K562 (cell line): ENCODE data around the gene CTDSPL2. TPM values are rescaled to one million over a fixed set of nuclear protein-coding genes. Genes with fewer than 3 reads are reported as not detected.

Source experiments
- BRD9 ChIP-seq: fragments of 450-650 bp; IDR thresholded peaks from 2 replicates; pipeline ENCODE4 v1.6.1; 2018; ENCODE audit warnings: low read depth; ENCODE audit not compliant: partially characterized antibody
- E2F1 ChIP-seq: sonication (generic); formaldehyde crosslinking; IDR thresholded peaks from 2 replicates; pipeline ENCODE4 v1.8.1; 2023; ENCODE audit warnings: mild to moderate bottlenecking, missing genetic modification reagents, moderate library complexity
- ETS1 ChIP-seq: conservative IDR thresholded peaks from 2 replicates; pipeline ENCODE4 v1.6.1; 2011; ENCODE audit warnings: low read depth, mild to moderate bottlenecking, low read length; ENCODE audit not compliant: control insufficient read depth
- FOXK1 ChIP-seq: sonication (generic); formaldehyde crosslinking; IDR thresholded peaks from 2 replicates; pipeline ENCODE4 v1.8.0; 2022; ENCODE audit warnings: missing genetic modification reagents, mild to moderate bottlenecking, borderline replicate concordance
- HMBOX1 ChIP-seq: sonication (generic); IDR thresholded peaks from 2 replicates; pipeline ENCODE4 v1.6.1; 2016
- JUN ChIP-seq, 2 experiments: sonication (generic) in 1 of 2; formaldehyde crosslinking in 1 of 2; IDR thresholded peaks; 2 replicates each; pipeline versions ENCODE4 v1.6.1 to v1.8.0; 2012 to 2022; ENCODE audit warnings: borderline replicate concordance in 2 of 2, mild to moderate bottlenecking in 2 of 2, improper control_type of control experiment in 1 of 2, low read depth in 1 of 2, low read length in 1 of 2, missing genetic modification reagents in 1 of 2
- KDM2B ChIP-seq: fragments of 250-450 bp; sonication (Bioruptor Pico); IDR thresholded peaks from 2 replicates; pipeline ENCODE4 v1.8.0; 2021; ENCODE audit warnings: mild to moderate bottlenecking, moderate library complexity
- MNT ChIP-seq, 2 experiments: fragments of 450-650 bp; conservative IDR thresholded peaks; 2 replicates each; pipeline ENCODE4 v1.6.1; 2017; ENCODE audit warnings: mild to moderate bottlenecking in 2 of 2, moderate library complexity in 2 of 2
- PML ChIP-seq: IDR thresholded peaks from 2 replicates; pipeline ENCODE4 v1.6.1; 2012; ENCODE audit warnings: low read length, inconsistent platforms
- POLR2A ChIP-seq: fragments of 450-650 bp; conservative IDR thresholded peaks from 2 replicates; pipeline ENCODE4 v1.6.1; 2016
- POLR2AphosphoS5 ChIP-seq: IDR thresholded peaks from 2 replicates; pipeline ENCODE4 v1.6.1; 2011; ENCODE audit warnings: mild to moderate bottlenecking, low read depth, low read length, moderate library complexity; ENCODE audit not compliant: control insufficient read depth, insufficient read depth
- RAD21 ChIP-seq, 2 experiments: fragments of 250-450 bp in 1 of 2; fragments of 450-650 bp in 1 of 2; sonication (Bioruptor Pico) in 1 of 2; formaldehyde crosslinking in 1 of 2; IDR thresholded peaks in 1 of 2; conservative IDR thresholded peaks in 1 of 2; 2 replicates each; pipeline versions ENCODE4 v1.4.0 to v1.8.0; 2020 to 2022; ENCODE audit warnings: mild to moderate bottlenecking in 2 of 2, moderate library complexity in 1 of 2
- RBM17 ChIP-seq: fragments of 200-400 bp; formaldehyde crosslinking; IDR thresholded peaks from 2 replicates; pipeline ENCODE4 v1.6.1; 2017; ENCODE audit warnings: low read depth, mild to moderate bottlenecking, low read length, borderline replicate concordance
- RNF2 ChIP-seq: sonication (generic); IDR thresholded peaks from 2 replicates; pipeline ENCODE4 v1.6.1; 2016
- TCF3 ChIP-seq: sonication (generic); formaldehyde crosslinking; IDR thresholded peaks from 2 replicates; pipeline ENCODE4 v1.4.0; 2020; ENCODE audit warnings: mild to moderate bottlenecking, missing genetic modification reagents
- ZBTB9 ChIP-seq: fragments of 450-650 bp; formaldehyde crosslinking; IDR thresholded peaks from 2 replicates; pipeline ENCODE4 v1.4.0; 2020; ENCODE audit warnings: mild to moderate bottlenecking, moderate library complexity
- ZNF740 ChIP-seq, 3 experiments: fragments of 200-800 bp in 1 of 3; sonication (Bioruptor generic) in 1 of 3; sonication (generic) in 1 of 3; formaldehyde crosslinking in 1 of 3; IDR thresholded peaks; 2 replicates each; pipeline versions ENCODE4 v1.6.1 to v1.8.0; 2016 to 2022; ENCODE audit warnings: mild to moderate bottlenecking in 2 of 3, missing compliant biosample characterization in 2 of 3, missing genetic modification characterization in 2 of 3, missing genetic modification reagents in 1 of 3
- polyA plus RNA-seq, 8 experiments: library from polyadenylated mRNA; depleted of rRNA in 4 of 8; stranded (reverse) in 5 of 8; unstranded in 3 of 8; fragments of >200 nt; fragmentation: Nextera tagmentation in 2 of 8; fragmentation: Illumina TruSeq in 1 of 8; extraction: Ambion mirVana in 2 of 8; extraction: Trizol in 1 of 8; gene quantifications; 2 replicates each; pipeline versions ENCODE4 v1.2.1 to v1.2.3, GENCODE V29; 2011 to 2014; ENCODE audit warnings: inconsistent platforms in 1 of 8, missing spikeins in 1 of 8
- total RNA-seq, 7 experiments: library from RNA; depleted of rRNA in 6 of 7; stranded (reverse); fragments of >200 nt in 6 of 7; fragmentation: Illumina TruSeq in 2 of 7; extraction: Trizol in 2 of 7; gene quantifications; 2 replicates each; pipeline versions ENCODE4 v1.2.1 to v1.2.3, GENCODE V29; 2011 to 2021; ENCODE audit warnings: low replicate concordance in 1 of 7

The CTDSPL2 gene
- total and polyA plus RNA-seq, 9 of the 15 experiments (the other 6 are each of a cell fraction or from before 2014, with no cell fraction given) = 16.8 to 79.0 (median 53.1) TPM

GRCh38 chr15:44536302-44536961 lies 109.0 kb downstream of the CTDSPL2 start (continued):
- TF ChIP-seq ZBTB9 (CRISPR knock-in tag) = no peak; the same call in 1 of the 2 replicates
- TF ChIP-seq RNF2 = peak; percentile 33; the same call in 1 of the 2 replicates
- no peak for TF ChIP-seq RBM17
- peak; percentile 74 for TF ChIP-seq ZNF740 (CRISPR knock-in tag; IDR thresholded peaks at IDR 0.05)
- peak in 1 of 2 experiments; percentile 83; a peak in 1 of 4 replicates for TF ChIP-seq ZNF740 (tag; IDR thresholded peaks at IDR 0.05)
- no peak for TF ChIP-seq HMBOX1
- TF ChIP-seq E2F1 (CRISPR knock-in tag) = peak; percentile 23
- peak; percentile 29 for TF ChIP-seq TCF3 (CRISPR knock-in tag)
- peak in 1 of 2 experiments; percentile 32; a peak in 2 of 4 replicates for TF ChIP-seq RAD21 (CRISPR knock-in tag; conservative IDR thresholded peaks at IDR 0.05 in 1 of 2, IDR thresholded peaks at IDR 0.05 in 1 of 2)
- no peak for TF ChIP-seq JUN (IDR thresholded peaks at IDR 0.05; ENCODE audit: borderline replicate concordance, low read depth, low read length)
- TF ChIP-seq JUN (CRISPR knock-in tag; IDR thresholded peaks at IDR 0.05; ENCODE audit: borderline replicate concordance) = 0 out of 2 replicates have a peak, but pooled peaks have one; percentile 3
- TF ChIP-seq PML = peak; percentile 2; the same call in 1 of the 2 replicates
- TF ChIP-seq POLR2AphosphoS5 = peak; percentile 43; the same call in 1 of the 2 replicates
- TF ChIP-seq ETS1 = no peak
- TF ChIP-seq POLR2A = peak; percentile 89
- TF ChIP-seq FOXK1 (CRISPR knock-in tag) = 0 out of 2 replicates have a peak, but pooled peaks have one; percentile 24
- peak; percentile 64 for TF ChIP-seq BRD9
- TF ChIP-seq KDM2B (CRISPR knock-in tag) = no peak
- peak in 1 of 2 experiments; percentile 21 for TF ChIP-seq MNT (conservative IDR thresholded peaks at IDR 0.05)
